HG02678 (cell line): ENCODE data around the gene WWP2.
"Not testable (repeated sequence)": the region's sequence is repeated elsewhere in the genome, so short reads cannot be mapped to it uniquely, and the experiment has no call there.

Experiments
- ATAC-seq: cut with Tn5 transposase; IDR thresholded peaks from one replicate; pipeline ENCODE4 v1.9.1; 2021; ENCODE audit warnings: mild to moderate bottlenecking, moderate library complexity; ENCODE audit not compliant: unreplicated experiment

WWP2 gene

GRCh38 chr16:69761983-69762813 is at the start of gene WWP2:
Gene WWP2 (plus strand): TSS chr16:69762332. CDS start chr16:69787011, 24,679 bp downstream.
- peak; percentile 81 for ATAC-seq

GRCh38 chr16:69712914-69713581 is 49.1 kb upstream of the WWP2 start:
- ATAC-seq = no peak

GRCh38 chr16:69717066-69717465 is 45.1 kb upstream of the WWP2 start:
- no peak for ATAC-seq

GRCh38 chr16:69718111-69718764 is 43.9 kb upstream of the WWP2 start:
- ATAC-seq = no peak

- ATAC-seq = no peak
Observed at GRCh38 chr16:69720822-69721430, 41.2 kb upstream of the WWP2 start.

GRCh38 chr16:69721441-69721957 is 40.6 kb upstream of the WWP2 start:
- ATAC-seq = no peak

- no peak for ATAC-seq
Observed at GRCh38 chr16:69724414-69724873, 37.7 kb upstream of the WWP2 start.

GRCh38 chr16:69724981-69725479 is 37.1 kb upstream of the WWP2 start:
- ATAC-seq = no peak

- no peak for ATAC-seq
Observed at GRCh38 chr16:69725480-69726312, 36.4 kb upstream of the WWP2 start.

- peak; percentile 97 for ATAC-seq
Observed at GRCh38 chr16:69726313-69727060, 35.6 kb upstream of the WWP2 start, which contains the start of gene NQO1. Gene NQO1 (minus strand): TSS chr16:69726560. CDS start chr16:69726439, 121 bp downstream.

GRCh38 chr16:69727916-69728270 is 34.2 kb upstream of the WWP2 start:
- ATAC-seq = no peak

GRCh38 chr16:69729030-69729429 is 33.1 kb upstream of the WWP2 start:
- ATAC-seq = not testable (repeated sequence)

GRCh38 chr16:69731280-69731679 is 30.9 kb upstream of the WWP2 start:
- ATAC-seq = not testable (repeated sequence)

GRCh38 chr16:69732101-69732500 is 30.0 kb upstream of the WWP2 start:
- no peak for ATAC-seq

GRCh38 chr16:69741519-69741918 is 20.6 kb upstream of the WWP2 start:
- ATAC-seq = no peak

GRCh38 chr16:69741951-69742904 is 19.9 kb upstream of the WWP2 start:
- no peak for ATAC-seq

- ATAC-seq = no peak
Observed at GRCh38 chr16:69744363-69745231, 17.5 kb upstream of the WWP2 start.
